Activated CD4-positive, alpha-beta T cell treated with anti-CD3 and anti-CD28 coated beads for 4 hours (primary cell): ENCODE measurements around the gene KRI1.
A peak's percentile ranks its signal among the peaks of the same experiment; 100 is the strongest.

ENCODE experiments used
- DNase-seq, 2 donors: peaks; one replicate each; pipeline ENCODE4 v3.0.0-alpha.2; 2020

Gene KRI1

GRCh38 chr19:10517760-10518443 is 47.9 kb downstream of the KRI1 start:
- no peak for DNase-seq

GRCh38 chr19:10517361-10517759 is 48.5 kb downstream of the KRI1 start, which contains the start of gene S1PR5:
Gene S1PR5, minus strand, starts transcription at chr19:10517447. Its CDS starts 2,436 bp downstream, at chr19:10515011.
- DNase-seq, result no peak

- DNase-seq, result no peak
These were observed 49.0 kb downstream of the KRI1 start for GRCh38 chr19:10516671-10517286.

- DNase-seq, result no peak
These were observed 49.8 kb downstream of the KRI1 start for GRCh38 chr19:10516064-10516385.

- peak in 1 of 2 donors; percentile 24 for DNase-seq
These were observed 51.3 kb downstream of the KRI1 start for GRCh38 chr19:10514211-10515145.

- DNase-seq, result no peak
These were observed 52.6 kb downstream of the KRI1 start for GRCh38 chr19:10513223-10513622.

GRCh38 chr19:10510301-10510802 is 55.5 kb downstream of the KRI1 start:
- peak; percentile 34 to 62 for DNase-seq

- DNase-seq, result no peak
These were observed 57.1 kb downstream of the KRI1 start for GRCh38 chr19:10508707-10509106.

- no peak for DNase-seq
These were observed 57.8 kb downstream of the KRI1 start for GRCh38 chr19:10508036-10508435.

GRCh38 chr19:10505583-10506229 is 60.1 kb downstream of the KRI1 start:
- DNase-seq, result peak; percentile 73 to 85
